C4-2B (cell line): ENCODE data around the gene NSMF.

ENCODE experiments used
- CTCF ChIP-seq: fragments of 450-650 bp; conservative IDR thresholded peaks from 2 replicates; pipeline ENCODE4 v1.5.1; 2017; ENCODE audit warnings: mild to moderate bottlenecking
- ZFX ChIP-seq: fragments of 450-650 bp; IDR thresholded peaks from 2 replicates; pipeline ENCODE4 v1.6.1; 2017

- TF ChIP-seq CTCF (no peak), ZFX (no peak)
These were observed 11.7 kb upstream of the NSMF start for GRCh38 chr9:137470785-137471184.
